ENCODE data around the gene ARFGAP3.

Gene ARFGAP3

GRCh38 chr22:42780070-42780540, 77.0 kb downstream of the ARFGAP3 start:
- peak; percentile 71 for TF ChIP-seq CTCF (IDR thresholded peaks at IDR 0.05; ENCODE audit: low read depth, low read length)
- no peak for TF ChIP-seq POLR2A (IDR thresholded peaks at IDR 0.05; ENCODE audit: extremely low read depth, insufficient read length)
- peak; percentile 88 for DNase-seq (ENCODE audit: low read depth)
- H3K4me3 ChIP-seq (ENCODE audit: low read depth, low read length), result no peak overlapping the region

GRCh38 chr22:42777126-42777525, 79.9 kb downstream of the ARFGAP3 start:
- DNase-seq (ENCODE audit: low read depth), result no peak
- TF ChIP-seq CTCF (IDR thresholded peaks at IDR 0.05; ENCODE audit: low read depth, low read length), result no peak
- no peak for TF ChIP-seq MYC (IDR thresholded peaks at IDR 0.05; ENCODE audit: low read depth, low read length)
- no peak for TF ChIP-seq POLR2A (IDR thresholded peaks at IDR 0.05; ENCODE audit: extremely low read depth, insufficient read length)
- TF ChIP-seq MAX (IDR thresholded peaks at IDR 0.05; ENCODE audit: low read depth, low read length), result no peak
- no peak overlapping the region for H3K4me3 ChIP-seq (ENCODE audit: low read depth, low read length)

- TF ChIP-seq POLR2A (IDR thresholded peaks at IDR 0.05; ENCODE audit: extremely low read depth, insufficient read length), result no peak
- TF ChIP-seq MAX (IDR thresholded peaks at IDR 0.05; ENCODE audit: low read depth, low read length), result no peak
- TF ChIP-seq CTCF (IDR thresholded peaks at IDR 0.05; ENCODE audit: low read depth, low read length), result no peak
- no peak for TF ChIP-seq MYC (IDR thresholded peaks at IDR 0.05; ENCODE audit: low read depth, low read length)
- no peak overlapping the region for H3K4me3 ChIP-seq (ENCODE audit: low read depth, low read length)
- DNase-seq (ENCODE audit: low read depth), result no peak
These were observed 83.9 kb downstream of the ARFGAP3 start for GRCh38 chr22:42773167-42773566.

GRCh38 chr22:42772647-42773046, 84.4 kb downstream of the ARFGAP3 start:
- TF ChIP-seq MYC (IDR thresholded peaks at IDR 0.05; ENCODE audit: low read depth, low read length) (no peak), MAX (IDR thresholded peaks at IDR 0.05; ENCODE audit: low read depth, low read length) (no peak), POLR2A (IDR thresholded peaks at IDR 0.05; ENCODE audit: extremely low read depth, insufficient read length) (no peak), CTCF (IDR thresholded peaks at IDR 0.05; ENCODE audit: low read depth, low read length) (no peak)
- no peak for DNase-seq (ENCODE audit: low read depth)
- no peak overlapping the region for H3K4me3 ChIP-seq (ENCODE audit: low read depth, low read length)

GRCh38 chr22:42770941-42771647, 86.0 kb downstream of the ARFGAP3 start:
- TF ChIP-seq MAX (IDR thresholded peaks at IDR 0.05; ENCODE audit: low read depth, low read length), result no peak
- TF ChIP-seq POLR2A (IDR thresholded peaks at IDR 0.05; ENCODE audit: extremely low read depth, insufficient read length), result no peak
- TF ChIP-seq CTCF (IDR thresholded peaks at IDR 0.05; ENCODE audit: low read depth, low read length), result no peak
- TF ChIP-seq MYC (IDR thresholded peaks at IDR 0.05; ENCODE audit: low read depth, low read length), result no peak
- no peak for DNase-seq (ENCODE audit: low read depth)
- no peak overlapping the region for H3K4me3 ChIP-seq (ENCODE audit: low read depth, low read length)

GRCh38 chr22:42770448-42770726, 86.7 kb downstream of the ARFGAP3 start:
- H3K4me3 ChIP-seq (ENCODE audit: low read depth, low read length), result no peak overlapping the region
- no peak for TF ChIP-seq MYC (IDR thresholded peaks at IDR 0.05; ENCODE audit: low read depth, low read length)
- TF ChIP-seq MAX (IDR thresholded peaks at IDR 0.05; ENCODE audit: low read depth, low read length), result no peak
- no peak for TF ChIP-seq POLR2A (IDR thresholded peaks at IDR 0.05; ENCODE audit: extremely low read depth, insufficient read length)
- no peak for TF ChIP-seq CTCF (IDR thresholded peaks at IDR 0.05; ENCODE audit: low read depth, low read length)
- DNase-seq (ENCODE audit: low read depth), result no peak

All from NB4 (cell line).